H1 (cell line): ENCODE measurements around the gene CAMTA1. TPM values are rescaled to one million over a fixed set of nuclear protein-coding genes. Genes with fewer than 3 reads are reported as not detected.

Experiments used
- CTCF ChIA-PET: fragments of 300-600 bp; sonication (Branson Sonifier 250); formaldehyde crosslinking; loops from one replicate; lab custom pipeline; 2021; ENCODE audit not compliant: partially characterized antibody; lab: Charles Lee
- POLR2A ChIA-PET: fragments of 300-600 bp; sonication (Branson Sonifier 250); formaldehyde crosslinking; loops from one replicate; lab custom pipeline; 2021; ENCODE audit warnings: inconsistent platforms; ENCODE audit not compliant: partially characterized antibody; lab: Charles Lee
- DNase-seq, 2 experiments: peaks; one replicate each; pipeline versions ENCODE4 v3.0.0 to v3.0.0-alpha.2; 2010 to 2022; ENCODE audit warnings: low spot score in 2 of 2, low read depth in 1 of 2, mixed read lengths in 1 of 2
- FAIRE-seq: peaks from 2 replicates; lab custom pipeline; 2011; peaks lifted over from hg19 to GRCh38; lab: Jason Lieb, UNC
- H2AFZ ChIP-seq: 2 replicates; pipeline ENCODE4 v1.8.1; 2012; ENCODE audit warnings: low read length, inconsistent platforms
- H2AK5ac ChIP-seq: 2 replicates; pipeline ENCODE4 v1.6.1; 2013; ENCODE audit warnings: low read depth, low read length
- H2BK120ac ChIP-seq: replicated peaks from 2 replicates; pipeline ENCODE3; 2013; ENCODE audit warnings: low read depth, low read length, inconsistent platforms
- H2BK12ac ChIP-seq: 2 replicates; pipeline ENCODE4 v1.6.1; 2013; ENCODE audit warnings: low read depth, low read length
- H2BK15ac ChIP-seq: 2 replicates; pipeline ENCODE4 v1.6.1; 2013; ENCODE audit warnings: low read length
- H2BK20ac ChIP-seq: 2 replicates; pipeline ENCODE4 v1.6.1; 2013; ENCODE audit warnings: low read length
- H2BK5ac ChIP-seq: 2 replicates; pipeline ENCODE4 v1.6.1; 2013; ENCODE audit warnings: low read depth, low read length
- H3K14ac ChIP-seq: 2 replicates; pipeline ENCODE4 v1.6.1; 2013; ENCODE audit warnings: inconsistent platforms; ENCODE audit not compliant: insufficient read length
- H3K18ac ChIP-seq: 2 replicates; pipeline ENCODE4 v1.6.1; 2013; ENCODE audit warnings: low read length; ENCODE audit errors: extremely low read depth
- H3K23ac ChIP-seq: 2 replicates; pipeline ENCODE4 v1.6.1; 2013; ENCODE audit warnings: inconsistent platforms; ENCODE audit not compliant: insufficient read length
- H3K23me2 ChIP-seq: 2 replicates; pipeline ENCODE4 v1.6.1; 2013; ENCODE audit warnings: low read depth, low read length
- H3K27ac ChIP-seq: 2 replicates; pipeline ENCODE4 v1.6.1; 2011; ENCODE audit warnings: low read depth, low read length, inconsistent platforms
- H3K27me3 ChIP-seq, 4 experiments: replicated peaks in 1 of 4; 1 replicate in 1 of 4; 2 replicates in 3 of 4; pipeline versions ENCODE4 v1.6.1 to v1.8.1; 2011 to 2013; ENCODE audit warnings: low read length in 3 of 4, mild to moderate bottlenecking in 3 of 4, inconsistent platforms in 2 of 4, mixed read lengths in 2 of 4, moderate library complexity in 1 of 4; ENCODE audit not compliant: control insufficient read depth in 3 of 4, insufficient read depth in 3 of 4; ENCODE audit errors: extremely low read depth in 1 of 4
- H3K36me3 ChIP-seq, 4 experiments: 2 replicates each; pipeline versions ENCODE4 v1.6.1 to v1.8.1; 2011 to 2013; ENCODE audit warnings: mild to moderate bottlenecking in 4 of 4, low read length in 3 of 4, moderate library complexity in 2 of 4, control low read depth in 1 of 4, inconsistent platforms in 1 of 4; ENCODE audit not compliant: insufficient read depth in 4 of 4, control insufficient read depth in 2 of 4
- H3K4ac ChIP-seq: replicated peaks from 2 replicates; pipeline ENCODE3; 2013; ENCODE audit warnings: low read length, low read depth, mixed read lengths, inconsistent platforms; ENCODE audit not compliant: insufficient read length
- H3K4me1 ChIP-seq, 4 experiments: replicated peaks in 1 of 4; 1 replicate in 1 of 4; 2 replicates in 3 of 4; pipeline versions ENCODE4 v1.6.1 to v1.8.1; 2011 to 2013; ENCODE audit warnings: low read length in 3 of 4, inconsistent platforms in 2 of 4, mixed read lengths in 1 of 4; ENCODE audit not compliant: insufficient read depth in 4 of 4, control insufficient read depth in 3 of 4
- H3K4me2 ChIP-seq, 2 experiments: 2 replicates each; pipeline versions ENCODE4 v1.6.1 to v1.8.1; 2011 to 2013; ENCODE audit warnings: low read depth in 2 of 2, low read length in 2 of 2, control low read depth in 1 of 2, inconsistent platforms in 1 of 2, mild to moderate bottlenecking in 1 of 2; ENCODE audit not compliant: insufficient read depth in 1 of 2
- H3K4me3 ChIP-seq, 4 experiments: fragments of 200-600, 300-600 bp in 1 of 4; sonication (generic), shearing (Covaris generic), sonication (Bioruptor Twin) in 1 of 4; 2 replicates each; pipeline versions ENCODE4 v1.5.1 to v1.8.1; 2011 to 2016; ENCODE audit warnings: low read length in 4 of 4, low read depth in 3 of 4, control low read depth in 2 of 4, inconsistent platforms in 2 of 4, mild to moderate bottlenecking in 2 of 4, mixed read lengths in 1 of 4, moderate library complexity in 1 of 4; ENCODE audit not compliant: insufficient read depth in 2 of 4; ENCODE audit errors: extremely low read depth in 1 of 4
- H3K56ac ChIP-seq: replicated peaks from 2 replicates; pipeline ENCODE3; 2013; ENCODE audit warnings: low read depth, mild to moderate bottlenecking, mixed read lengths, low read length, inconsistent platforms; ENCODE audit not compliant: insufficient read length
- H3K79me1 ChIP-seq: 2 replicates; pipeline ENCODE4 v1.6.1; 2013; ENCODE audit warnings: low read depth, low read length, control low read depth
- H3K79me2 ChIP-seq, 2 experiments: 2 replicates each; pipeline versions ENCODE4 v1.6.1 to v1.8.1; 2012 to 2013; ENCODE audit warnings: low read length in 2 of 2, mild to moderate bottlenecking in 2 of 2, inconsistent platforms in 1 of 2; ENCODE audit not compliant: insufficient read depth in 2 of 2, control insufficient read depth in 1 of 2
- H3K9ac ChIP-seq, 4 experiments: replicated peaks in 1 of 4; 1 replicate in 1 of 4; 2 replicates in 3 of 4; pipeline versions ENCODE4 v1.6.1 to v1.8.1; 2011 to 2013; ENCODE audit warnings: low read depth in 3 of 4, low read length in 3 of 4, control low read depth in 2 of 4, mild to moderate bottlenecking in 2 of 4, moderate library complexity in 2 of 4, inconsistent platforms in 1 of 4; ENCODE audit errors: extremely low read depth in 1 of 4
- H3K9me3 ChIP-seq, 2 experiments: 2 replicates each; pipeline versions ENCODE4 v1.6.1 to v1.8.1; 2012 to 2013; ENCODE audit warnings: mild to moderate bottlenecking in 2 of 2, moderate library complexity in 2 of 2, control low read depth in 1 of 2, inconsistent platforms in 1 of 2, low read depth in 1 of 2, low read length in 1 of 2, mixed read lengths in 1 of 2; ENCODE audit not compliant: insufficient read depth in 2 of 2
- H4K20me1 ChIP-seq, 2 experiments: replicated peaks in 1 of 2; 2 replicates each; pipeline versions ENCODE3 to v1.8.1; 2011 to 2013; ENCODE audit warnings: inconsistent platforms in 2 of 2, low read length in 2 of 2, mild to moderate bottlenecking in 1 of 2; ENCODE audit not compliant: insufficient read depth in 2 of 2, control insufficient read depth in 1 of 2
- H4K5ac ChIP-seq: 2 replicates; pipeline ENCODE4 v1.6.1; 2013; ENCODE audit warnings: low read length, low read depth, mixed read lengths, inconsistent platforms; ENCODE audit not compliant: insufficient read length
- H4K8ac ChIP-seq: 2 replicates; pipeline ENCODE4 v1.8.0; 2013; ENCODE audit warnings: mild to moderate bottlenecking, moderate library complexity, low read length, inconsistent platforms; ENCODE audit not compliant: insufficient read depth; ENCODE audit errors: extremely low read depth
- H4K91ac ChIP-seq: replicated peaks from 2 replicates; pipeline ENCODE3; 2013; ENCODE audit warnings: low read length, mixed read lengths, inconsistent platforms; ENCODE audit not compliant: insufficient read length
- ATF3 ChIP-seq: IDR thresholded peaks from 2 replicates; pipeline ENCODE4 v1.6.1; 2011; ENCODE audit warnings: low read depth, mild to moderate bottlenecking, low read length; ENCODE audit not compliant: insufficient read depth
- CTCF ChIP-seq, 3 experiments: IDR thresholded peaks; 1 replicate in 2 of 3; 2 replicates in 1 of 3; pipeline versions ENCODE4 v1.5.1 to v1.6.1; 2011; ENCODE audit warnings: low read length in 3 of 3, mild to moderate bottlenecking in 3 of 3, inconsistent platforms in 2 of 3, low read depth in 1 of 3, moderate library complexity in 1 of 3; ENCODE audit not compliant: insufficient read depth in 1 of 3; ENCODE audit errors: control extremely low read depth in 1 of 3
- SIN3A ChIP-seq, 2 experiments: IDR thresholded peaks in 1 of 2; conservative IDR thresholded peaks in 1 of 2; 2 replicates each; pipeline ENCODE4 v1.6.1; 2011 to 2012; ENCODE audit warnings: low read length in 2 of 2, improper control_type of control experiment in 1 of 2, low read depth in 1 of 2, mild to moderate bottlenecking in 1 of 2
- WGBS, 2 experiments: shearing (Covaris generic) in 1 of 2; methylation state at CpG; one replicate each; pipeline versions ENCODE4 v1.1.6 to v1.1.7; 2013 to 2015; ENCODE audit warnings: low lambda C conversion rate in 2 of 2, mixed read lengths in 2 of 2, inconsistent platforms in 1 of 2, low coverage in 1 of 2, missing lambda C conversion rate in 1 of 2; ENCODE audit not compliant: insufficient replicate concordance in 2 of 2, insufficient coverage in 1 of 2, insufficient read length in 1 of 2; ENCODE audit errors: extremely low coverage in 1 of 2, missing lambda C conversion rate in 1 of 2; 5-methylcytosine and 5-hydroxymethylcytosine counted together
- polyA plus RNA-seq, 7 experiments: library from polyadenylated mRNA; depleted of rRNA in 3 of 7; stranded (reverse) in 5 of 7; unstranded in 2 of 7; fragments of >200 nt in 5 of 7; fragments of 200-250 nt in 2 of 7; gene quantifications; 1 replicate in 5 of 7; 2 replicates in 1 of 7; 4 replicates in 1 of 7; pipeline versions ENCODE4 v1.2.1 to v1.2.3, GENCODE V29; 2011 to 2013; ENCODE audit warnings: missing spikeins in 2 of 7, mixed read lengths in 2 of 7
- total RNA-seq: library from RNA; stranded (reverse); fragmentation: NEBNext Ultra II Directional; extraction: Animal tissue kit (Norgen Biotek cat#: 25700); gene quantifications from 2 replicates; pipeline ENCODE4 v1.2.1, GENCODE V29; 2021

Gene CAMTA1
- total and polyA plus RNA-seq, 2 of the 8 experiments (the other 6 are each of a cell fraction or from before 2014, with no cell fraction given) = 65.0 to 119 TPM

- WGBS, 2 experiments = 92% methylated on average over 14 of the region's 14 CpGs; no CpG with 5 or more reads in 1 of the 2 experiments
- CTCF ChIA-PET = interaction anchor here (0.6 to 3.3 kb wide), 3 partner anchors 8 to 249 kb away, joined by 3 to 8 read pairs (median 3); no protein-coding TSS in a partner anchor
- H3K4ac ChIP-seq = peak overlapping the region; percentile 82
Observed at GRCh38 chr1:7435276-7436055, 650.2 kb downstream of the CAMTA1 start.

More at GRCh38 chr1:7435276-7436055, 650.2 kb downstream of the CAMTA1 start:
- no peaks in the 10 kb centered on the region for H3K27me3 ChIP-seq
- H3K23ac ChIP-seq = no peak overlapping the region
- no peaks in the 10 kb centered on the region for H4K20me1 ChIP-seq
- POLR2A ChIA-PET = no interaction called here
- no peak overlapping the region for H3K18ac ChIP-seq
- no peaks in the 10 kb centered on the region for H3K79me1 ChIP-seq
- no peak for FAIRE-seq
- no peak overlapping the region for H3K4me2 ChIP-seq
- H3K79me2 ChIP-seq = no peaks in the 10 kb centered on the region
- H3K9ac ChIP-seq = no peak overlapping the region
- H2AFZ ChIP-seq = no peak overlapping the region
- no peak overlapping the region for H3K4me3 ChIP-seq
- H3K9me3 ChIP-seq = peaks cover 3 to 6% of the 10 kb centered on the region in 2 experiments; a peak in 2 of 4 replicates
- H4K91ac ChIP-seq = no peak overlapping the region
- no peak overlapping the region for H2BK12ac ChIP-seq
- no peak for TF ChIP-seq CTCF (IDR thresholded peaks at IDR 0.05; ENCODE audit: control extremely low read depth in 1 of 3, insufficient read depth in 1 of 3, low read depth in 1 of 3, low read length in 3 of 3)
- no peak for TF ChIP-seq ATF3
- no peak for TF ChIP-seq SIN3A (conservative IDR thresholded peaks at IDR 0.05 in 1 of 2, IDR thresholded peaks at IDR 0.05 in 1 of 2; ENCODE audit: low read depth in 1 of 2, low read length in 2 of 2)
- no peak overlapping the region for H2BK20ac ChIP-seq
- no peak overlapping the region for H3K14ac ChIP-seq
- no peak overlapping the region for H2AK5ac ChIP-seq
- H3K36me3 ChIP-seq = no peaks in the 10 kb centered on the region
- no peaks in the 10 kb centered on the region for H3K23me2 ChIP-seq
- H2BK15ac ChIP-seq = no peak overlapping the region
- H2BK5ac ChIP-seq = no peak overlapping the region
- DNase-seq = no peak
- H4K5ac ChIP-seq = no peak overlapping the region
- H3K4me1 ChIP-seq = peaks cover 0 to 5% (median 0%) of the 10 kb centered on the region in 4 experiments; a peak in 3 of 7 replicates
- H3K27ac ChIP-seq = no peak overlapping the region
- H3K56ac ChIP-seq = no peak overlapping the region
- H4K8ac ChIP-seq = no peak overlapping the region; the same call in 1 of the 2 replicates
- no peak overlapping the region for H2BK120ac ChIP-seq
